ENCODE data around the gene BRD2. TPM values are rescaled to one million over a fixed set of nuclear protein-coding genes. Genes with fewer than 3 reads are reported as not detected.
A peak's percentile ranks its signal among the peaks of the same experiment; 100 is the strongest.

Gene BRD2
- total and polyA plus RNA-seq, 11 donors = 56.8 to 107 (median 73.1) TPM

- WGBS, 4 donors = 43 to 53% (median 51%) methylated on average over 6 of the region's 6 CpGs
- DNase-seq (peak in 3 of 5 donors; percentile 48 to 70 (median 61)), ATAC-seq (peak; percentile 90 to 99 (median 94))
- intact Hi-C loops (cut with DNase I) = loop anchor here in 2 of 10 donors (1.0 to 5.0 kb wide), 2 partner anchors 10 to 43 kb away; partner anchors contain the start of gene HLA-DPA1 (in 1 of the 2)
- Histone ChIP-seq H3K4me1 (peaks cover 0 to 33% (median 0%) of the 10 kb centered on the region in 12 donors), H3K4me3 (no peak overlapping the region), H3K27ac (peak overlapping the region; percentile 39 to 95 (median 81)), H3K27me3 (peaks cover 0 to 5% (median 0%) of the 10 kb centered on the region in 9 donors), H3K36me3 (no peaks in the 10 kb centered on the region), H3K9me3 (peaks cover 0 to 3% (median 0%) of the 10 kb centered on the region in 12 donors)
- TF ChIP-seq, protein P1, sequence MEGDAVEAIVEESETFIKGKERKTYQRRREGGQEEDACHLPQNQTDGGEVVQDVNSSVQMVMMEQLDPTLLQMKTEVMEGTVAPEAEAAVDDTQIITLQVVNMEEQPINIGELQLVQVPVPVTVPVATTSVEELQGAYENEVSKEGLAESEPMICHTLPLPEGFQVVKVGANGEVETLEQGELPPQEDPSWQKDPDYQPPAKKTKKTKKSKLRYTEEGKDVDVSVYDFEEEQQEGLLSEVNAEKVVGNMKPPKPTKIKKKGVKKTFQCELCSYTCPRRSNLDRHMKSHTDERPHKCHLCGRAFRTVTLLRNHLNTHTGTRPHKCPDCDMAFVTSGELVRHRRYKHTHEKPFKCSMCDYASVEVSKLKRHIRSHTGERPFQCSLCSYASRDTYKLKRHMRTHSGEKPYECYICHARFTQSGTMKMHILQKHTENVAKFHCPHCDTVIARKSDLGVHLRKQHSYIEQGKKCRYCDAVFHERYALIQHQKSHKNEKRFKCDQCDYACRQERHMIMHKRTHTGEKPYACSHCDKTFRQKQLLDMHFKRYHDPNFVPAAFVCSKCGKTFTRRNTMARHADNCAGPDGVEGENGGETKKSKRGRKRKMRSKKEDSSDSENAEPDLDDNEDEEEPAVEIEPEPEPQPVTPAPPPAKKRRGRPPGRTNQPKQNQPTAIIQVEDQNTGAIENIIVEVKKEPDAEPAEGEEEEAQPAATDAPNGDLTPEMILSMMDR (IDR thresholded peaks at IDR 0.05) = no peak
These were observed 61.2 kb downstream of the BRD2 start for GRCh38 chr6:33029328-33030184.

DNA sequence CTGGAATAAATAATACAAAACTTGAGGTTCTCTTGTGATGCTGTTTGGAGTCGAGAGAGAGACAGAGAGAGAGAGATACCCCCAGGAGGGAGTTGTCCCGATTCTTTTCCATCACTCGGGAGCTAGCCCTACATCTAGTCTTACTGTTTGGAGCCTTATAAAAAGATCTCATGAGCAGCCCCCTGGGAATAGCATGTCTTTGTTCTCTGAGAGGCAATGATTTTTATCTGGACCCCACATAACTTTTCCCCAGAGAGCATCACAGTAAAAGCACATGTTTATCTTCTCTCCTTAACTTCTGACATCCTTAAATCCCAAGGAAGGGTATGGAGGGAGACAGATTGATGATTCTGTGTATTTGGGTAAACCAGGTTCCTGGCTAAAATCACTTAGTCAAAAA, 61.9 kb downstream of the BRD2 start:
- H3K9me3 ChIP-seq = peaks cover 0 to 10% (median 1%) of the 10 kb centered on the region in 12 donors
- no peak overlapping the region for H3K4me3 ChIP-seq
- no peaks in the 10 kb centered on the region for H3K36me3 ChIP-seq
- H3K4me1 ChIP-seq = peaks cover 0 to 30% (median 0%) of the 10 kb centered on the region in 12 donors
- peaks cover 0 to 5% (median 0%) of the 10 kb centered on the region in 9 donors for H3K27me3 ChIP-seq
- intact Hi-C loops (cut with DNase I) = loop anchor here in 1 of 10 donors (5.0 kb wide), 1 partner anchor 42 kb away; the partner anchor contains the start of gene HLA-DPA1
- H3K27ac ChIP-seq = peak overlapping the region; percentile 39 to 95 (median 81)
- no peak for DNase-seq
- 25 to 65% (median 33%) methylated on average over 3 of the region's 3 CpGs for WGBS, 4 donors
- no peak for TF ChIP-seq POLR2A (IDR thresholded peaks at IDR 0.05)
- TF ChIP-seq, protein P1 (IDR thresholded peaks at IDR 0.05) = no peak
- ATAC-seq = no peak

Other genes with a start within 250 kb of the BRD2 start
- gene HLA-DQA2, start 227.2 kb upstream of the BRD2 start, total RNA-seq = 10 to 100 TPM in 2 of 9 donors, 1 to 10 TPM in 1, under 1 TPM in 3, not detected in 3; 0.14 to 34.4 (median 1.6) TPM
- not detected for gene HLA-DQA2, start 227.2 kb upstream of the BRD2 start, polyA plus RNA-seq
- gene HLA-DQB2, start 205.1 kb upstream of the BRD2 start, total RNA-seq = 10 to 100 TPM in 1 of 9 donors, 1 to 10 TPM in 3, under 1 TPM in 2, not detected in 3; 0.55 to 26.4 (median 1.5) TPM
- not detected for gene HLA-DQB2, start 205.1 kb upstream of the BRD2 start, polyA plus RNA-seq
- gene HLA-DOB, start 151.6 kb upstream of the BRD2 start, total RNA-seq = 1 to 10 TPM in 1 of 9 donors, under 1 TPM in 6, not detected in 2; 0.25 to 2.7 (median 0.60) TPM
- under 1 TPM; 0.30 to 0.76 TPM for gene HLA-DOB, start 151.6 kb upstream of the BRD2 start, polyA plus RNA-seq
- gene TAP2, start 129.9 kb upstream of the BRD2 start, total RNA-seq = 100 to 1,000 TPM in 1 of 9 donors, 10 to 100 TPM in 6, 1 to 10 TPM in 2; 5.4 to 107 (median 14.9) TPM
- 10 to 100 TPM in 1 of 2 donors, 1 to 10 TPM in 1; 7.7 to 12.0 TPM for gene TAP2, start 129.9 kb upstream of the BRD2 start, polyA plus RNA-seq
- 100 to 1,000 TPM in 1 of 9 donors, 10 to 100 TPM in 8; 11.1 to 115 (median 15.2) TPM for gene PSMB8, start 124.5 kb upstream of the BRD2 start, total RNA-seq
- 10 to 100 TPM; 23.1 to 32.6 TPM for gene PSMB8, start 124.5 kb upstream of the BRD2 start, polyA plus RNA-seq
- 100 to 1,000 TPM in 1 of 9 donors, 10 to 100 TPM in 8; 15.1 to 207 (median 20.3) TPM for gene TAP1, start 114.9 kb upstream of the BRD2 start, total RNA-seq
- 10 to 100 TPM; 21.6 to 44.5 TPM for gene TAP1, start 114.9 kb upstream of the BRD2 start, polyA plus RNA-seq
- gene PSMB9, start 114.4 kb upstream of the BRD2 start, total RNA-seq = 100 to 1,000 TPM in 1 of 9 donors, 10 to 100 TPM in 7, 1 to 10 TPM in 1; 8.9 to 182 (median 14.6) TPM
- gene PSMB9, start 114.4 kb upstream of the BRD2 start, polyA plus RNA-seq = 10 to 100 TPM; 15.7 to 23.3 TPM
- gene HLA-DMB, start 27.6 kb upstream of the BRD2 start, total RNA-seq = 100 to 1,000 TPM in 1 of 9 donors, 10 to 100 TPM in 1, 1 to 10 TPM in 7; 2.7 to 127 (median 9.3) TPM
- 1 to 10 TPM; 3.7 to 4.8 TPM for gene HLA-DMB, start 27.6 kb upstream of the BRD2 start, polyA plus RNA-seq
- gene HLA-DMA, start 15.5 kb upstream of the BRD2 start, total RNA-seq = 100 to 1,000 TPM in 1 of 9 donors, 10 to 100 TPM in 6, 1 to 10 TPM in 2; 5.4 to 150 (median 16.2) TPM
- gene HLA-DMA, start 15.5 kb upstream of the BRD2 start, polyA plus RNA-seq = 10 to 100 TPM in 1 of 2 donors, 1 to 10 TPM in 1; 8.0 to 20.4 TPM
- gene HLA-DOA, start 41.0 kb downstream of the BRD2 start, total RNA-seq = 10 to 100 TPM in 2 of 9 donors, 1 to 10 TPM in 4, under 1 TPM in 3; 0.44 to 32.4 (median 1.5) TPM
- gene HLA-DOA, start 41.0 kb downstream of the BRD2 start, polyA plus RNA-seq = 1 to 10 TPM in 1 of 2 donors, under 1 TPM in 1; 0.78 to 1.2 TPM
- gene HLA-DPA1, start 105.1 kb downstream of the BRD2 start, total RNA-seq = 100 to 1,000 TPM in 2 of 9 donors, 10 to 100 TPM in 7; 18.6 to 438 (median 51.0) TPM
- 10 to 100 TPM; 18.2 to 23.5 TPM for gene HLA-DPA1, start 105.1 kb downstream of the BRD2 start, polyA plus RNA-seq
- 100 to 1,000 TPM in 2 of 9 donors, 10 to 100 TPM in 7; 16.6 to 346 (median 30.7) TPM for gene HLA-DPB1, start 107.4 kb downstream of the BRD2 start, total RNA-seq
- 10 to 100 TPM; 25.0 to 30.1 TPM for gene HLA-DPB1, start 107.4 kb downstream of the BRD2 start, polyA plus RNA-seq
- gene COL11A2, start 223.9 kb downstream of the BRD2 start, total RNA-seq = 1 to 10 TPM in 4 of 9 donors, under 1 TPM in 5; 0.42 to 2.3 (median 0.93) TPM
- gene COL11A2, start 223.9 kb downstream of the BRD2 start, polyA plus RNA-seq = 1 to 10 TPM in 1 of 2 donors, under 1 TPM in 1; 0.39 to 4.9 TPM
- gene RXRB, start 232.1 kb downstream of the BRD2 start, total RNA-seq = 10 to 100 TPM; 20.7 to 39.6 (median 33.4) TPM
- gene RXRB, start 232.1 kb downstream of the BRD2 start, polyA plus RNA-seq = 10 to 100 TPM; 24.6 to 29.8 TPM
- 10 to 100 TPM; 42.4 to 70.4 (median 55.3) TPM for gene SLC39A7, start 232.3 kb downstream of the BRD2 start, total RNA-seq
- 100 to 1,000 TPM in 1 of 2 donors, 10 to 100 TPM in 1; 39.9 to 197 TPM for gene SLC39A7, start 232.3 kb downstream of the BRD2 start, polyA plus RNA-seq
- gene HSD17B8, start 236.1 kb downstream of the BRD2 start, total RNA-seq = 10 to 100 TPM; 15.8 to 31.7 (median 18.8) TPM
- 10 to 100 TPM; 16.7 to 17.9 TPM for gene HSD17B8, start 236.1 kb downstream of the BRD2 start, polyA plus RNA-seq
- gene RING1, start 239.9 kb downstream of the BRD2 start, total RNA-seq = 10 to 100 TPM in 8 of 9 donors, 1 to 10 TPM in 1; 8.4 to 32.2 (median 27.3) TPM
- 10 to 100 TPM; 26.2 to 36.9 TPM for gene RING1, start 239.9 kb downstream of the BRD2 start, polyA plus RNA-seq

Data from heart left ventricle (tissue), 16 donors.